BE2C (cell line): ENCODE measurements around the gene TYW5.

Experiments
- DNase-seq: peaks from one replicate; pipeline ENCODE4 v3.0.0-alpha.2; 2020
- H3K27me3 ChIP-seq: fragments of 250-450 bp; sonication (Bioruptor Pico); 2 replicates; pipeline ENCODE4 v1.5.1; 2020; ENCODE audit warnings: mild to moderate bottlenecking
- H3K36me3 ChIP-seq: fragments of 250-450 bp; sonication (Bioruptor Pico); 2 replicates; pipeline ENCODE4 v1.5.1; 2020; ENCODE audit warnings: mild to moderate bottlenecking
- H3K4me1 ChIP-seq: fragments of 250-450 bp; sonication (Bioruptor Pico); 2 replicates; pipeline ENCODE4 v1.5.1; 2020
- H3K4me3 ChIP-seq: 2 replicates; pipeline ENCODE4 v1.5.1; 2011; ENCODE audit warnings: low read depth, low read length
- H3K9me3 ChIP-seq: fragments of 250-450 bp; sonication (Bioruptor Pico); 2 replicates; pipeline ENCODE4 v1.5.1; 2020
- CTCF ChIP-seq: IDR thresholded peaks from 2 replicates; pipeline ENCODE4 v1.5.1; 2012; ENCODE audit warnings: mild to moderate bottlenecking, low read depth, low read length

The TYW5 gene

GRCh38 chr2:199901942-199902341 is 53.3 kb downstream of the TYW5 start:
- no peak for DNase-seq
- TF ChIP-seq CTCF, result no peak
- H3K4me3 ChIP-seq, result no peak overlapping the region
- H3K4me1 ChIP-seq, result no peaks in the 10 kb centered on the region
- no peaks in the 10 kb centered on the region for H3K9me3 ChIP-seq
- H3K27me3 ChIP-seq, result no peaks in the 10 kb centered on the region
- H3K36me3 ChIP-seq, result no peaks in the 10 kb centered on the region

GRCh38 chr2:199896617-199897016 is 58.7 kb downstream of the TYW5 start:
- Histone ChIP-seq H3K4me3 (no peak overlapping the region), H3K36me3 (no peaks in the 10 kb centered on the region), H3K4me1 (no peaks in the 10 kb centered on the region), H3K27me3 (no peaks in the 10 kb centered on the region), H3K9me3 (no peaks in the 10 kb centered on the region)
- DNase-seq, result no peak
- TF ChIP-seq CTCF, result no peak

- H3K36me3 ChIP-seq, result no peaks in the 10 kb centered on the region
- no peaks in the 10 kb centered on the region for H3K4me1 ChIP-seq
- H3K27me3 ChIP-seq, result no peaks in the 10 kb centered on the region
- no peaks in the 10 kb centered on the region for H3K9me3 ChIP-seq
- TF ChIP-seq CTCF, result no peak
- no peak for DNase-seq
- no peak overlapping the region for H3K4me3 ChIP-seq
Observed at GRCh38 chr2:199895406-199895805, 59.9 kb downstream of the TYW5 start.

DNA sequence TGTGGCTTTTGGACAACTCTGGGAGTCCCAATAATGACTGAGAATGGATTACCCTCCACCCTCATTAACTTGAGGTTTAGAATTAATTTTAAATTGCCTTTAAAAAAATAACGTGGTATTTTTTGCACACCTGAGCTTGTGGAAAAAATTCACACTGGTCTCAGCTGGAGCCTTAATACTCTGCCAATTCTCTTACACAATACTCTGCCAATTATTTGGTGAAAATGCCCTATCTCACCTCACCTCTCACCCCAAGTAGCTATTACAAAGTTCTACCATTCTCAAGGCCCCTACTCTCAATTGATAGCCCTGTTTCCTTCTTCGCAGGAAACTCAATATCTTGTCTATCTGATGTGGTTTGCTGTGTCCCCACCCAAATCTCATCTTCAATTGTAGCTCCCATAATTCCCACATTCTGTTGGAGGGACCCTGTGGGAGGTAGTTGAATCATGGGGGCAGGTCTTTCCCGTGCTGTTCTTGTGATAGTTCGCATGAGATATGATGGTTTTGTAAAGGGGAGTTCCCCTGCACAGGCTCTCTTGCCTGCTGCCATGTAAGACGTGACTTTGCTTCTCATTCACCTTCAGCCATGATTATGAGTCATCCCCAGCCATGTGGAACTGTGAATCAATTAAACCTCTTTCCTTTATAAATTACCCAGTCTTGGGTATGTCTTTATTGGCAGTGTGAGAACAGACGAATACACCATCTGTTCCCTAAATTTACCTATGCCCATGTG is 71.6 kb downstream of the TYW5 start:
- H3K9me3 ChIP-seq, result no peaks in the 10 kb centered on the region
- peaks cover 6% of the 10 kb centered on the region for H3K27me3 ChIP-seq
- H3K4me1 ChIP-seq, result no peaks in the 10 kb centered on the region
- no peak for DNase-seq
- no peaks in the 10 kb centered on the region for H3K36me3 ChIP-seq
- no peak for TF ChIP-seq CTCF
- H3K4me3 ChIP-seq, result no peak overlapping the region

- no peak overlapping the region for H3K4me3 ChIP-seq
- no peaks in the 10 kb centered on the region for H3K9me3 ChIP-seq
- no peak for TF ChIP-seq CTCF
- no peaks in the 10 kb centered on the region for H3K36me3 ChIP-seq
- DNase-seq, result no peak
- H3K4me1 ChIP-seq, result no peaks in the 10 kb centered on the region
- H3K27me3 ChIP-seq, result peaks cover 4% of the 10 kb centered on the region
Observed at GRCh38 chr2:199882667-199883066, 72.6 kb downstream of the TYW5 start.
